Parathyroid adenoma (tissue), 2 donors: ENCODE data around the gene GRAMD1A.
"Not testable (repeated sequence)": the region's sequence is repeated elsewhere in the genome, so short reads cannot be mapped to it uniquely, and the experiment has no call there.

Experiments used
- H2AFZ ChIP-seq: fragments of 300-600 bp; sonication (generic); one replicate; pipeline ENCODE4 v1.7.0; 2017; ENCODE audit warnings: antibody characterized with exemption, mild to moderate bottlenecking
- H3K27ac ChIP-seq: fragments of 300-600 bp; sonication (generic); one replicate; pipeline ENCODE4 v1.7.0; 2017
- H3K27me3 ChIP-seq: fragments of 300-600 bp; sonication (generic); one replicate; pipeline ENCODE4 v1.7.0; 2017; ENCODE audit warnings: low read length; ENCODE audit not compliant: control insufficient read depth, insufficient read depth
- H3K36me3 ChIP-seq: fragments of 300-600 bp; sonication (generic); one replicate; pipeline ENCODE4 v1.7.0; 2017; ENCODE audit warnings: low read length; ENCODE audit not compliant: control insufficient read depth, insufficient read depth
- H3K4me1 ChIP-seq: fragments of 300-600 bp; sonication (generic); one replicate; pipeline ENCODE4 v1.7.0; 2017; ENCODE audit warnings: control low read depth
- H3K4me2 ChIP-seq: fragments of 300-600 bp; sonication (generic); one replicate; pipeline ENCODE4 v1.7.0; 2017; ENCODE audit warnings: low read length
- H3K4me3 ChIP-seq: fragments of 300-600 bp; sonication (generic); one replicate; pipeline ENCODE4 v1.7.0; 2017; ENCODE audit warnings: low read depth, low read length
- H3K79me2 ChIP-seq: fragments of 300-600 bp; sonication (generic); one replicate; pipeline ENCODE4 v1.7.0; 2017; ENCODE audit warnings: control low read depth
- H3K9ac ChIP-seq: fragments of 300-600 bp; sonication (generic); one replicate; pipeline ENCODE4 v1.7.0; 2017; ENCODE audit warnings: mild to moderate bottlenecking
- H3K9me3 ChIP-seq: fragments of 300-600 bp; sonication (generic); one replicate; pipeline ENCODE4 v1.7.0; 2017; ENCODE audit warnings: low read length; ENCODE audit not compliant: control insufficient read depth
- TF ChIP-seq, protein P1 (sequence below): fragments of 300-600 bp; sonication (generic); IDR thresholded peaks from one replicate; pipeline ENCODE4 v1.7.0; 2017; ENCODE audit warnings: antibody characterized with exemption, mild to moderate bottlenecking
- donor health status: primary hyperparathyroidism.

Gene GRAMD1A

DNA sequence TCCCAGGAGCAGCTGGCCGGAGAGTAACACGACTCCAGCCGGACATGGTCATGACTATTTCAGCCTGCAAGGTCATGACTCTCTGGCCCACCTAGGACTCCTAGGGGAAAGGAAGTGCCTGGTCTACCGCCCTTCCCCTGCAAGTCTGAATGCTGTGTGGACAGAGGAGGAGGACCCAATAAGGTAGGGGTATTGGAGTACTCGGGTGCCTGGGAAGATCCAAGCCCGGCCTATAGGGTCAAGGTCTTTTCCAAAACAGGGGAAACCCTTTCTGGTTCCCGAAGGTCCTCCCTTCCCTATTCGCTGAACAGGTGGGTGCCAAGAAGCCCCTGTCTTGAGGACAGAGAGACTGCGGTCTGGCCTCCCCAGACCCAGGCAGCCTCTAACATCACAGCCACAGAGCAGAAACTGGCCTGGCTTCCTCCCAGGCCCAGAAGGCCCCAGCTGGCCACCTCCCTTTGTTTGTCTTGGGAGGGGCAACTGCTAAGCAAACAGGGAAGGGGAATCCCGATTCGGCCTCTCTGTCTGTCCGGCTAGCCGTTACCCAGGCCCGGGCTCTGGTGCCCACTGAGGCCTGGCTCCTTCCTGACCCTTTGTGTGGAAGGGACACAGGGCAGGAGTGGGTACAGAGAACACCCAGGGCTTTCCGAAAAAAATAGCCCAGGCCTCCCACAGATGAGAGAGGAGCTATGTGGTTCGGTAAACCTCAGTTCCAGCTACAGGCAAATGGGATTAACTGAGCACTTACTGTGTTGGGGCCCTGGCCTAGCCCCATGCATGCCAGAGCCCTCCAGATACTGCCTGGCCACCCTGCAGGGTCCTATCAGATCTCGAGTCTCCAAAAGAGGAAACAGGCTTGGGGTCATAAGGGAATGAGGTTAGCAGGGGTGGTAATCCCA is 5.2 kb upstream of the GRAMD1A start:
- Histone ChIP-seq H3K79me2 (peaks cover 1% of the 10 kb centered on the region), H3K27ac (peak overlapping the region; percentile 56), H3K9me3 (no peaks in the 10 kb centered on the region), H2AFZ (no peak overlapping the region), H3K27me3 (no peaks in the 10 kb centered on the region), H3K36me3 (no peaks in the 10 kb centered on the region), H3K4me3 (no peak overlapping the region), H3K4me1 (peaks cover 4% of the 10 kb centered on the region), H3K4me2 (no peak overlapping the region), H3K9ac (no peak overlapping the region)
- TF ChIP-seq, protein P1, sequence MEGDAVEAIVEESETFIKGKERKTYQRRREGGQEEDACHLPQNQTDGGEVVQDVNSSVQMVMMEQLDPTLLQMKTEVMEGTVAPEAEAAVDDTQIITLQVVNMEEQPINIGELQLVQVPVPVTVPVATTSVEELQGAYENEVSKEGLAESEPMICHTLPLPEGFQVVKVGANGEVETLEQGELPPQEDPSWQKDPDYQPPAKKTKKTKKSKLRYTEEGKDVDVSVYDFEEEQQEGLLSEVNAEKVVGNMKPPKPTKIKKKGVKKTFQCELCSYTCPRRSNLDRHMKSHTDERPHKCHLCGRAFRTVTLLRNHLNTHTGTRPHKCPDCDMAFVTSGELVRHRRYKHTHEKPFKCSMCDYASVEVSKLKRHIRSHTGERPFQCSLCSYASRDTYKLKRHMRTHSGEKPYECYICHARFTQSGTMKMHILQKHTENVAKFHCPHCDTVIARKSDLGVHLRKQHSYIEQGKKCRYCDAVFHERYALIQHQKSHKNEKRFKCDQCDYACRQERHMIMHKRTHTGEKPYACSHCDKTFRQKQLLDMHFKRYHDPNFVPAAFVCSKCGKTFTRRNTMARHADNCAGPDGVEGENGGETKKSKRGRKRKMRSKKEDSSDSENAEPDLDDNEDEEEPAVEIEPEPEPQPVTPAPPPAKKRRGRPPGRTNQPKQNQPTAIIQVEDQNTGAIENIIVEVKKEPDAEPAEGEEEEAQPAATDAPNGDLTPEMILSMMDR = no peak

DNA sequence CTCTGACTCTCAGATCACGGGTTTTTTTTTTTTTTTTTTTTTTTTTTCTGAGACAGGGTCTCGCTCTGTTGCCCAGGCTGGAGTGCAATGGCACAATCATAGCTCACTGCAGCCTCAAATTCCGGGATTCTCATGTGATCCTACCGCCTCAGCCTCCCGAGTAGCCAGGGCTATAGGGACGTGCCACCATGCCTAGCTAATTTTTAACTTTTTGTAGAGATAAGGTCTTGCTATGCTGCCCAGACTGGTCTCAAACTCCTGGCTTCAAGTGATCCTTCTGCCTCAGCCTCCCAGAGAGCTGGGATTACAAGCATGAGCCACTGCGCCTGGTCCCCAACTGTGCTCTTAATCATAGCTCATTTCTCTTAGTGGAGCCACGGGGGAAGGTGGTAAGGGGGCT is 4.6 kb upstream of the GRAMD1A start:
- Histone ChIP-seq H2AFZ (no peak overlapping the region), H3K9ac (no peak overlapping the region), H3K36me3 (no peaks in the 10 kb centered on the region), H3K4me3 (no peak overlapping the region), H3K27ac (peak overlapping the region; percentile 56), H3K4me2 (no peak overlapping the region), H3K79me2 (peaks cover 2% of the 10 kb centered on the region), H3K9me3 (no peaks in the 10 kb centered on the region), H3K27me3 (no peaks in the 10 kb centered on the region), H3K4me1 (peaks cover 4% of the 10 kb centered on the region)
- TF ChIP-seq, protein P1 = no peak

DNA sequence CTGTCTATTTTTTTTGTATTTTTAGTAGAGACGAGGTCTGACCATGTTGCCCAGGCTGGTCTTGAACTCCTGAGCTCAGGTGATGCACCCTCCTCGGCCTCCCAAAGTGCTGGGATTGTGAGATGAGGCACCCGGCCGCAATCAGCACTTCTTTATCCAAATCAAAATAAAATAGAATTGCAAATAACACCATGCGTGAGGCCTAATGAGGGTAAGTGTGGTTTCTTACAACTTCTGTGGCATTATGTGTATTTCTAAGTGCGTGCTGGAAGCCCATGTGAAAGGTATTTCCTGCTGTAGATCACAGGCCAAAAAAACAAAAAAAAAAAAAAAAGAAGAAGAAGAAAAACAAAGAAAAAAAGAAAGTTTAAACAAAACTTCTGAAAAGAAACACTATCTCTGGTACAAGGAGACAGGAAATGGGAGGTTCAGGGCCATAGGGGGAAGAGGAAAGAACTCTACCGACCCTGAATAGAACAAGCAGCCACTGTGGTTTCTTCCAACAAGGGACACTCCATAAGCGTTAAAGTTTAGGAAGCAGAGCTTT is 3.0 kb upstream of the GRAMD1A start:
- Histone ChIP-seq H3K27ac (peak overlapping the region; percentile 37), H3K4me2 (no peak overlapping the region), H3K36me3 (no peaks in the 10 kb centered on the region), H3K4me1 (peaks cover 4% of the 10 kb centered on the region), H3K9me3 (no peaks in the 10 kb centered on the region), H3K79me2 (peaks cover 2% of the 10 kb centered on the region), H3K4me3 (no peak overlapping the region), H3K9ac (no peak overlapping the region), H3K27me3 (no peaks in the 10 kb centered on the region), H2AFZ (no peak overlapping the region)
- TF ChIP-seq, protein P1 = no peak

DNA sequence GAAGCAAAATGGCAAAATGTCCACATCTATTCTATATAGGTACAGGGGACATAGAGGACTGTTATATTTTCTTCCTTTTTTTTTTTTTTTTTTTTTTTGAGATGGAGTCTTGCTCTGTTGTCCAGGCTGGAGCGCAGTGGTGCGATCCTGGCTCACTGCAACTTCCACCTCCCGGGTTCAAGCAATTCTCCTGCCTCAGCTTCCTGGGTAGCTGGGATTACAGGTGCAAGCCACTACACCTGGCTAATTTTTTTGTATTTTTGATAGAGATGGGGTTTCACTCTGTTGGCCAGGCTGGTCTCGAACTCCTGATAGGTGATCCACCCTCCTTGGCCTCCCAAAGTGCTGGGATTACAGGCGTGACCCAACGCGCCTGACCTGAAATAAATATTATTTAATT is 1.9 kb upstream of the GRAMD1A start:
- H3K36me3 ChIP-seq, H3K79me2 ChIP-seq, H3K4me2 ChIP-seq, H3K9ac ChIP-seq, H3K4me1 ChIP-seq, H3K9me3 ChIP-seq, H3K4me3 ChIP-seq, H2AFZ ChIP-seq, H3K27me3 ChIP-seq: not testable (repeated sequence)
- peak overlapping the region; percentile 100 for H3K27ac ChIP-seq

DNA sequence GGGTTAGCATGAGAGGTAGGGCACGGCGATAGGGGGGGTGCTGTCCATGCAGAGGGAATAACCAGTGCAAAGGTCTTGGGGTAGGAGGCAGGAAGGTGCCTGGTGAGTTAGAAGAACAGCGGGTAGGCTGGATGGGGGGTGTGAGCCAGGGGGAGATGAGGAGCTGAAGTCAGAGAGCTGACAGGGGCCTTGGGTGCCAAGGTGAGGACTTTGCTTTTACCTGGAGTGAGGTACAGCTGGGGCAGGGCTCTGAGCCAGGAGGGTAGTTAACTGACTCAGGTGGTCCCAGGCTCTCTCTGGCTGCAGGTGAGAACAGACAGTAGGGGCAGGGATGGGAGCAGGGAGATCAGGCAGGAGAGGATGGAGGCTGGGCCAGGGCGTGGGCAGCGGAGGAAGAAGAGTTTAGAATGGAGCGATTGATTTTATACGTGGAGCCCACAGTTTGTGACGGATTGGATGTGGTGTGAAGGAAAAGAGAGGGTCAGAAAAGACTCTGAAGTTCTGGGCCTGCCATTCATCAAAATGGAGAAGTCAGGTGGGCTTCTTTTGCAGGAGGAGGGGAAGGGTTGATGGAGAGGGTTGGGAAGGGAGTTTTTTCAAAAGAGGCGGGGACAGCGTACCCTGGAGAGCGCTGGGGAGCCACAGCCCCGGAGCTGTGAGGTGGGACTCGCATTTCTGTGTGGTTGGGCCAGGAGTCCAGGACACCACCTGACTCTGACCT is 1.2 kb upstream of the GRAMD1A start:
- peak overlapping the region; percentile 76 for H3K4me3 ChIP-seq
- no peak overlapping the region for H3K9ac ChIP-seq
- no peaks in the 10 kb centered on the region for H3K27me3 ChIP-seq
- no peaks in the 10 kb centered on the region for H3K9me3 ChIP-seq
- H2AFZ ChIP-seq = peak overlapping the region; percentile 94
- no peaks in the 10 kb centered on the region for H3K36me3 ChIP-seq
- H3K4me2 ChIP-seq = peak overlapping the region; percentile 88
- peaks cover 4% of the 10 kb centered on the region for H3K4me1 ChIP-seq
- TF ChIP-seq, protein P1 = no peak
- peaks cover 4% of the 10 kb centered on the region for H3K79me2 ChIP-seq
- H3K27ac ChIP-seq = peak overlapping the region; percentile 100
